ENCODE results near the gene CEP295NL. TPM values are rescaled to one million over a fixed set of nuclear protein-coding genes. Genes with fewer than 3 reads are reported as not detected.
"Not testable (repeated sequence)": the region's sequence is repeated elsewhere in the genome, so short reads cannot be mapped to it uniquely, and the experiment has no call there.

Gene CEP295NL
- total RNA-seq, 1 experiment from 2014 or later: 0.87 TPM

GRCh38 chr17:78878871-78879527 is 24.0 kb downstream of the CEP295NL start:
- CTCF ChIA-PET: no interaction called here
- H3K27me3 ChIP-seq (ENCODE audit: control insufficient read depth, insufficient read depth, low read length): no peaks in the 10 kb centered on the region
- BruUV-seq (replicated peaks): no TSS peak
- no peak for DNase-seq (ENCODE audit: low read depth, low spot score)
- no peaks in the 10 kb centered on the region for H3K36me3 ChIP-seq (ENCODE audit: control insufficient read depth, insufficient read depth, low read length)
- in situ Hi-C loops (cut with HindIII; ENCODE audit: low pct_unique_long_range_greater_than_20kb, low sequenced_read_pairs): no loop called here
- no peaks in the 10 kb centered on the region for H3K9me3 ChIP-seq (ENCODE audit: control insufficient read depth, insufficient read depth, low read depth, low read length)
- no peak for ATAC-seq
- no peak overlapping the region for H3K27ac ChIP-seq (ENCODE audit: low read length)
- peaks cover 15% of the 10 kb centered on the region for H3K4me1 ChIP-seq (ENCODE audit: control insufficient read depth, insufficient read depth, low read length)
- no peak overlapping the region for H3K4me3 ChIP-seq (ENCODE audit: low read depth in 2 of 2, low read length in 2 of 2)
- TF ChIP-seq POLR2AphosphoS5 (IDR thresholded peaks at IDR 0.05; ENCODE audit: low read depth, low read length): no peak
- TF ChIP-seq, protein P1, sequence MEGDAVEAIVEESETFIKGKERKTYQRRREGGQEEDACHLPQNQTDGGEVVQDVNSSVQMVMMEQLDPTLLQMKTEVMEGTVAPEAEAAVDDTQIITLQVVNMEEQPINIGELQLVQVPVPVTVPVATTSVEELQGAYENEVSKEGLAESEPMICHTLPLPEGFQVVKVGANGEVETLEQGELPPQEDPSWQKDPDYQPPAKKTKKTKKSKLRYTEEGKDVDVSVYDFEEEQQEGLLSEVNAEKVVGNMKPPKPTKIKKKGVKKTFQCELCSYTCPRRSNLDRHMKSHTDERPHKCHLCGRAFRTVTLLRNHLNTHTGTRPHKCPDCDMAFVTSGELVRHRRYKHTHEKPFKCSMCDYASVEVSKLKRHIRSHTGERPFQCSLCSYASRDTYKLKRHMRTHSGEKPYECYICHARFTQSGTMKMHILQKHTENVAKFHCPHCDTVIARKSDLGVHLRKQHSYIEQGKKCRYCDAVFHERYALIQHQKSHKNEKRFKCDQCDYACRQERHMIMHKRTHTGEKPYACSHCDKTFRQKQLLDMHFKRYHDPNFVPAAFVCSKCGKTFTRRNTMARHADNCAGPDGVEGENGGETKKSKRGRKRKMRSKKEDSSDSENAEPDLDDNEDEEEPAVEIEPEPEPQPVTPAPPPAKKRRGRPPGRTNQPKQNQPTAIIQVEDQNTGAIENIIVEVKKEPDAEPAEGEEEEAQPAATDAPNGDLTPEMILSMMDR (IDR thresholded peaks at IDR 0.05): no peak
- TF ChIP-seq, protein P2, sequence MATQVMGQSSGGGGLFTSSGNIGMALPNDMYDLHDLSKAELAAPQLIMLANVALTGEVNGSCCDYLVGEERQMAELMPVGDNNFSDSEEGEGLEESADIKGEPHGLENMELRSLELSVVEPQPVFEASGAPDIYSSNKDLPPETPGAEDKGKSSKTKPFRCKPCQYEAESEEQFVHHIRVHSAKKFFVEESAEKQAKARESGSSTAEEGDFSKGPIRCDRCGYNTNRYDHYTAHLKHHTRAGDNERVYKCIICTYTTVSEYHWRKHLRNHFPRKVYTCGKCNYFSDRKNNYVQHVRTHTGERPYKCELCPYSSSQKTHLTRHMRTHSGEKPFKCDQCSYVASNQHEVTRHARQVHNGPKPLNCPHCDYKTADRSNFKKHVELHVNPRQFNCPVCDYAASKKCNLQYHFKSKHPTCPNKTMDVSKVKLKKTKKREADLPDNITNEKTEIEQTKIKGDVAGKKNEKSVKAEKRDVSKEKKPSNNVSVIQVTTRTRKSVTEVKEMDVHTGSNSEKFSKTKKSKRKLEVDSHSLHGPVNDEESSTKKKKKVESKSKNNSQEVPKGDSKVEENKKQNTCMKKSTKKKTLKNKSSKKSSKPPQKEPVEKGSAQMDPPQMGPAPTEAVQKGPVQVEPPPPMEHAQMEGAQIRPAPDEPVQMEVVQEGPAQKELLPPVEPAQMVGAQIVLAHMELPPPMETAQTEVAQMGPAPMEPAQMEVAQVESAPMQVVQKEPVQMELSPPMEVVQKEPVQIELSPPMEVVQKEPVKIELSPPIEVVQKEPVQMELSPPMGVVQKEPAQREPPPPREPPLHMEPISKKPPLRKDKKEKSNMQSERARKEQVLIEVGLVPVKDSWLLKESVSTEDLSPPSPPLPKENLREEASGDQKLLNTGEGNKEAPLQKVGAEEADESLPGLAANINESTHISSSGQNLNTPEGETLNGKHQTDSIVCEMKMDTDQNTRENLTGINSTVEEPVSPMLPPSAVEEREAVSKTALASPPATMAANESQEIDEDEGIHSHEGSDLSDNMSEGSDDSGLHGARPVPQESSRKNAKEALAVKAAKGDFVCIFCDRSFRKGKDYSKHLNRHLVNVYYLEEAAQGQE (IDR thresholded peaks at IDR 0.05; ENCODE audit: insufficient read depth in 1 of 2, low read depth in 2 of 2, low read length in 1 of 2): no peak
- POLR2A ChIA-PET: no interaction called here
- intact Hi-C loops (cut with micrococcal nuclease; ENCODE audit: unreplicated experiment): no loop called here

- H3K27me3 ChIP-seq (ENCODE audit: control insufficient read depth, insufficient read depth, low read length): no peaks in the 10 kb centered on the region
- no peaks in the 10 kb centered on the region for H3K36me3 ChIP-seq (ENCODE audit: control insufficient read depth, insufficient read depth, low read length)
- no peak overlapping the region for H3K4me3 ChIP-seq (ENCODE audit: low read depth in 2 of 2, low read length in 2 of 2)
- CTCF ChIA-PET: interaction anchor here (0.7 kb wide), 1 partner anchor 293 kb away, joined by 6 read pairs; no protein-coding TSS in a partner anchor
- no TSS peak for BruUV-seq (replicated peaks)
- ATAC-seq (no peak), DNase-seq (ENCODE audit: low read depth, low spot score) (no peak)
- H3K9me3 ChIP-seq (ENCODE audit: control insufficient read depth, insufficient read depth, low read depth, low read length): no peaks in the 10 kb centered on the region
- TF ChIP-seq, protein P2 (IDR thresholded peaks at IDR 0.05; ENCODE audit: insufficient read depth in 1 of 2, low read depth in 2 of 2, low read length in 1 of 2): no peak
- TF ChIP-seq TCF7L2 (IDR thresholded peaks at IDR 0.05; ENCODE audit: low read depth, low read length) (no peak), SIN3A (IDR thresholded peaks at IDR 0.05; ENCODE audit: borderline replicate concordance, insufficient read depth, low read depth, low read length) (no peak), POLR2AphosphoS5 (IDR thresholded peaks at IDR 0.05; ENCODE audit: low read depth, low read length) (no peak)
- TF ChIP-seq, protein P1 (IDR thresholded peaks at IDR 0.05): no peak
- no peak overlapping the region for H3K27ac ChIP-seq (ENCODE audit: low read length)
- in situ Hi-C loops (cut with HindIII; ENCODE audit: low pct_unique_long_range_greater_than_20kb, low sequenced_read_pairs): no loop called here
- peaks cover 9% of the 10 kb centered on the region for H3K4me1 ChIP-seq (ENCODE audit: control insufficient read depth, insufficient read depth, low read length)
- POLR2A ChIA-PET: no interaction called here
- intact Hi-C loops (cut with micrococcal nuclease; ENCODE audit: unreplicated experiment): no loop called here
Observed at GRCh38 chr17:78878261-78878660, 24.7 kb downstream of the CEP295NL start.

- in situ Hi-C loops (cut with HindIII; ENCODE audit: low pct_unique_long_range_greater_than_20kb, low sequenced_read_pairs); H3K27me3 ChIP-seq (ENCODE audit: control insufficient read depth, insufficient read depth, low read length); POLR2A ChIA-PET; H3K9me3 ChIP-seq (ENCODE audit: control insufficient read depth, insufficient read depth, low read depth, low read length); H3K27ac ChIP-seq (ENCODE audit: low read length); CTCF ChIA-PET; DNase-seq (ENCODE audit: low read depth, low spot score); H3K36me3 ChIP-seq (ENCODE audit: control insufficient read depth, insufficient read depth, low read length); BruUV-seq (replicated peaks); H3K4me3 ChIP-seq (ENCODE audit: low read depth in 2 of 2, low read length in 2 of 2); H3K4me1 ChIP-seq (ENCODE audit: control insufficient read depth, insufficient read depth, low read length); ATAC-seq; intact Hi-C loops (cut with micrococcal nuclease; ENCODE audit: unreplicated experiment): not testable (repeated sequence)
Observed at GRCh38 chr17:78876954-78877517, 26.0 kb downstream of the CEP295NL start.

All from Panc1 (cell line).